Measurements from ENCODE around the gene UNC119.
A peak's percentile ranks its signal among the peaks of the same experiment; 100 is the strongest.

Gene UNC119

DNA sequence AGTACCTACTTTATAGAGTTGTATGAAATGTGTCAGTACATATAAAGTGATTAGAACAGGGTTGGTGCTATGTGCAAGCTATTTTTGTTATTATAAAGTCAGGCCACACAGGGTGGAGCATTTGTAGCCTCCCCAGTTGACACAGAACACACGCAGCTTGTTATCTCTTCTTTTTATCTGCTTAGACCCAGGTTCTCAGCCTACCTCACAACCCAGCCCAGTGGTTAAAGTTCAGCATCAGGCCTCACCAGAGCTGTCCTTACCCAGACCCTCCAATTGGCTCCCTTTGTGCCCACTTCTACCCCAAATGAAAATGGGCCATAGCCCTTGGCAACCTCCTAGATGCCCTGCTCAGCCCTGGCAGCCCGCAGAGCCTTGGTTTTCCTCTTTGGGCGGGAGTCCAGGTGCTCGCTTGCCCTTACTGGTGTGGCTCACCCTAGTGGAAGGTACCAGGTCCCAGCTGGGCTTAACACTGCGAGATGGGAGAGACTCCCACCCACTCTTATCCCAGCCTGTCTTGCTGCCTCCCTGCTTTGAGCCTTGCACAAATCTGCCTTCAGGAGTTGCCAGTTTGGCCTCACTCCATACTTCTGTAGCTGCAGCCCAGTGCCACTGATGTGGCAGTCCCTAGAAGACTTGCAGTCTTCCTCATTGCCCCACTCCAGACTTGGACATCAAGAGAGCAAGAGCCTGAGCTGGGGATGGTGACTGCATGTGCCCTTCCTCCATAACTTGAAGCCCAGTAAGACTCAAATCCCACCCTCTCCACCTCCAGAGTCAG lies 20.0 kb upstream of the UNC119 start:
- H3K27ac ChIP-seq (ENCODE audit: low read length), result peak overlapping the region; percentile 88
- H3K4me3 ChIP-seq (ENCODE audit: low read depth in 1 of 2, low read length in 2 of 2), result peak overlapping the region; percentile 91 to 99
- no peaks in the 10 kb centered on the region for H3K9me3 ChIP-seq (ENCODE audit: control insufficient read depth in 1 of 2, low read length in 2 of 2)
- no peaks in the 10 kb centered on the region for H3K27me3 ChIP-seq (ENCODE audit: low read depth, low read length)
- peaks cover 8 to 35% of the 10 kb centered on the region in 2 donors for H3K4me1 ChIP-seq (ENCODE audit: control insufficient read depth in 1 of 2, insufficient read depth in 2 of 2, low read length in 2 of 2)
- no peaks in the 10 kb centered on the region for H3K36me3 ChIP-seq (ENCODE audit: control insufficient read depth in 1 of 2, insufficient read depth in 2 of 2, low read length in 2 of 2)

DNA sequence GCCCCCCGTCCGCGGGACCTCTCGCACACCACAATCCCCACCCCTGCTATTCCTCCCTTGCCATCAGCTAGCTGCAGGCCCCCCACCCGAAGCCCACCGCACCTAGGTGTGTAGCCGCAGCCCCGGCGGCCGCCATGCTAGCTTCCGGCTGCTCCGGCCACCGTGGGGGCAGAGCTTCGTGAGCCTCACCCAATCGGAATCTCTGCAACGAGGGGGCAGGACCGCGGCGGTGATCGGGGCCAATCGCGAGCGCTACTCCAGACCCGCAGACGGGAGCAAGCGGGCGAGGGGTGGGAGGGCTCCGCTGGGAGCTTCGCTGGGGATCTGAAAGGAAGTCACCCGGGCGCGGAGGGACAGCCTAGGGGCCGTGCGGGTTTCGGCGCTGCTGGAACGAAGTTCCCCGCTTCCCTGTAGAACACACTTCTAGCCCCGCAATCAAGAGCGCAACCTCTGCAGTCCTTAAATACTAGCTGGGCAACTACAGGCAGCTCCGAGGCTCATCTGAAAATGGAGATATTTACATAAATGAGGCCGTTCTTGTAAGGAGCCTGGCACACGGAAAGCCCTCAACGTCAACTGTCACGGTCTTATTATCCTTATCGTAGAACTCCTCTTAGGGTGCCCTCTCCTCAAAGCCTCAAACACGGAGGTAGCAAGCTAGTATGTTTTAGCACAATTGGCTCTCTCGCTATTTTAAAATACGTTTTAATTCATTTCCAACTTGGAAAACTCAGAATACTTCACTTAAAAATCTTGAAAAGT lies 19.1 kb upstream of the UNC119 start, which contains the start of gene PIGS:
TSS of gene PIGS (minus strand) at position 164 of the 762 bp plus-strand sequence. CDS start at position 136, 28 bp downstream.
- no peaks in the 10 kb centered on the region for H3K27me3 ChIP-seq (ENCODE audit: low read depth, low read length)
- H3K4me1 ChIP-seq (ENCODE audit: control insufficient read depth in 1 of 2, insufficient read depth in 2 of 2, low read length in 2 of 2), result peaks cover 8 to 30% of the 10 kb centered on the region in 2 donors
- H3K9me3 ChIP-seq (ENCODE audit: control insufficient read depth in 1 of 2, low read length in 2 of 2), result no peaks in the 10 kb centered on the region
- peak within 1 kb of the TSS; percentile 88 for H3K27ac ChIP-seq (ENCODE audit: low read length)
- peak within 1 kb of the TSS; percentile 91 to 99 for H3K4me3 ChIP-seq (ENCODE audit: low read depth in 1 of 2, low read length in 2 of 2)
- peaks cover 0 to 3% of the 10 kb centered on the region in 2 donors for H3K36me3 ChIP-seq (ENCODE audit: control insufficient read depth in 1 of 2, insufficient read depth in 2 of 2, low read length in 2 of 2)

DNA sequence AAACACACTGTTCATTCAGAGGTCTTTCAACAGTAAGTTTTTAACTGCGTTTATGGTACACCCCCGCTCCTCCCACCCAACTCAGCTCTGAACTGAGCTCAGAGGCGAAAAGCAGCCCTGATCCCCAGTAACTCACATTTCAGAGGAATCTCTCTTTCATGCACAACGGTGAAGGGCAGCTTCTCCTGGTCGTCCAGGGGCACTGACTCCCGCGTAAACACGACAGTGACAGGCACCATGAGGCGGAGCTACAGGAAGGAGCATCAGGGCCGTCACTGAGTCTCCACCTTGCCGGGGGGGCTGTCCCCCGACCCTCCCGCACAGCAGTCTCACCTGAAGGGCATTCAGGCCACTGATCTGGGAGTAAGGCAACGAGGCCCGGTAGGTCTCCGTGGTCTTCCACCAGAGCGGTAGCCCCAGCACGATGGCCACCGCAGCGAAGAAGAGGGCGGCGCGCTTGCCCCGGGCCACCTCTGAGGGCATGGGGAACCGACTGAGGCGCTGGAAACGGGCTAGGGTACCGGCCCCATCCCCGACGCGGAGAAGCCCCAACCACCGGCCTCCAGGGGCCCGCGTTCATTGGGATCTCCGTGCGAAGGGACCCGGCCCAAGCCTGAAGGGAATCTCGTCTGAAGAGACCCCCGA lies 18.4 kb upstream of the UNC119 start:
- H3K4me1 ChIP-seq (ENCODE audit: control insufficient read depth in 1 of 2, insufficient read depth in 2 of 2, low read length in 2 of 2), result peaks cover 8 to 26% of the 10 kb centered on the region in 2 donors
- peak overlapping the region; percentile 65 for H3K27ac ChIP-seq (ENCODE audit: low read length)
- H3K9me3 ChIP-seq (ENCODE audit: control insufficient read depth in 1 of 2, low read length in 2 of 2), result no peaks in the 10 kb centered on the region
- no peaks in the 10 kb centered on the region for H3K27me3 ChIP-seq (ENCODE audit: low read depth, low read length)
- H3K4me3 ChIP-seq (ENCODE audit: low read depth in 1 of 2, low read length in 2 of 2), result peak overlapping the region; percentile 91 to 99
- H3K36me3 ChIP-seq (ENCODE audit: control insufficient read depth in 1 of 2, insufficient read depth in 2 of 2, low read length in 2 of 2), result peaks cover 0 to 3% of the 10 kb centered on the region in 2 donors

DNA sequence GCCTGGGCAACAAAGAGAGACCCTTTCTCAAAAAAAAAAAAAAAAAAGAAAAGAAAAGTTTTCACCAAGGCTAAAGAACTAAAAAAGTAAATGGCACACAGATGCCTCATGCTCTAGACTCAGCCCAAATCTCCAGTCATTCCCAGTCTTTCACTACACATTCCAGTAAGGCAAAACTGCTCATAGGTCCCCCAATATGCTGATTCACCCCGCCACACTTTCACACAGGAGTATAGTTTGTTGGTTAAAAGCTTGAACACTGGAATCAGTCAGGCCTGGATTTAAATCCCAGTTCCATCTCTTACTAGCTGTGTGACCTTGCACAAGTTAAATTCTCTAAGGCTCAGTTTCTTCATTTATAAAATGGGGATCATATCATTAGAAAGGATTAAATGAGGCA lies 17.0 kb upstream of the UNC119 start:
- H3K4me3 ChIP-seq (ENCODE audit: low read depth in 1 of 2, low read length in 2 of 2), result no peak overlapping the region
- no peak overlapping the region for H3K27ac ChIP-seq (ENCODE audit: low read length)
- peaks cover 8 to 25% of the 10 kb centered on the region in 2 donors for H3K4me1 ChIP-seq (ENCODE audit: control insufficient read depth in 1 of 2, insufficient read depth in 2 of 2, low read length in 2 of 2)
- no peaks in the 10 kb centered on the region for H3K27me3 ChIP-seq (ENCODE audit: low read depth, low read length)
- H3K9me3 ChIP-seq (ENCODE audit: control insufficient read depth in 1 of 2, low read length in 2 of 2), result no peaks in the 10 kb centered on the region
- peaks cover 0 to 3% of the 10 kb centered on the region in 2 donors for H3K36me3 ChIP-seq (ENCODE audit: control insufficient read depth in 1 of 2, insufficient read depth in 2 of 2, low read length in 2 of 2)

DNA sequence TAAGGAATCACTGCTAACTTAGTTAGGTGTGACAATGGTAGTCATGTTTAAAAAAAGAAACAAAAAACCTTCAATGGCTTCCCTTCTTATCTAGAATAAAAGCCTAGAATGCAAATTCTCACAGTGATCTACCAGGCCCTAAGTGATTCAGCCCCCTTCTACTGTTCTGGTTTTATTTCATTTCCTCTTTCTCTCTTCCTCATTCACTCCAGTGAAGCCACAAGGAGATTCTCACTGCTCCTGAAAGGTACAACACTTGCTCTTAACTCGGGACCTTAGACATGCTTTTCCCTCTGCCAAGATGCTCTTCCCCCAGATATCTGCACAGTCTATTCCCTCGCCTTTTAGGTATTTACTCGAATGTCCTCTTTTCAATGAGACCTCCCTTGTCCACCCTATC lies 15.2 kb upstream of the UNC119 start:
- Histone ChIP-seq H3K36me3 (ENCODE audit: control insufficient read depth in 1 of 2, insufficient read depth in 2 of 2, low read length in 2 of 2) (peaks cover 4 to 14% of the 10 kb centered on the region in 2 donors), H3K27me3 (ENCODE audit: low read depth, low read length) (no peaks in the 10 kb centered on the region), H3K4me1 (ENCODE audit: control insufficient read depth in 1 of 2, insufficient read depth in 2 of 2, low read length in 2 of 2) (peaks cover 8 to 24% of the 10 kb centered on the region in 2 donors), H3K9me3 (ENCODE audit: control insufficient read depth in 1 of 2, low read length in 2 of 2) (no peaks in the 10 kb centered on the region), H3K27ac (ENCODE audit: low read length) (no peak overlapping the region), H3K4me3 (ENCODE audit: low read depth in 1 of 2, low read length in 2 of 2) (no peak overlapping the region)

DNA sequence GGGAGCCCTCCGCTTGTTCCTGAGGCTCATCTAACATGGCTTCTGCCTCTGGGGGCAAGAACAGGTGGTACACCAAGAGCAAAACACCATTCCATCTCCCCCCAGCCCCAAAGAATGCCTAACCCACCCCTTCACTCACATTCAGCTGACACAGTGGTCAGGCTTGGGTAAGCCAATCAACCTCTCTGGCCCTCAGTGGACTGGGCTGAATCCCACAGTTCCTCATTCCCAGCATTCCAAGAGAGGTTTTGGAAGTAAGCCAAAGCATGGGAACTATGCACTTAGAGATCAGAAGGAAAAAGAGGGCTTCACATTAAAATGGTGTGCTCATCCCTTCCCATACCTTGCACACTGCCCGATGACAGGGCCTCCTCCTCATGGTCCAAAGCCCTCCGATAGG lies 11.1 kb upstream of the UNC119 start:
- H3K27ac ChIP-seq (ENCODE audit: low read length), result no peak overlapping the region
- peaks cover 22 to 31% of the 10 kb centered on the region in 2 donors for H3K36me3 ChIP-seq (ENCODE audit: control insufficient read depth in 1 of 2, insufficient read depth in 2 of 2, low read length in 2 of 2)
- no peaks in the 10 kb centered on the region for H3K4me1 ChIP-seq (ENCODE audit: control insufficient read depth in 1 of 2, insufficient read depth in 2 of 2, low read length in 2 of 2)
- no peak overlapping the region for H3K4me3 ChIP-seq (ENCODE audit: low read depth in 1 of 2, low read length in 2 of 2)
- H3K27me3 ChIP-seq (ENCODE audit: low read depth, low read length), result no peaks in the 10 kb centered on the region
- no peaks in the 10 kb centered on the region for H3K9me3 ChIP-seq (ENCODE audit: control insufficient read depth in 1 of 2, low read length in 2 of 2)

DNA sequence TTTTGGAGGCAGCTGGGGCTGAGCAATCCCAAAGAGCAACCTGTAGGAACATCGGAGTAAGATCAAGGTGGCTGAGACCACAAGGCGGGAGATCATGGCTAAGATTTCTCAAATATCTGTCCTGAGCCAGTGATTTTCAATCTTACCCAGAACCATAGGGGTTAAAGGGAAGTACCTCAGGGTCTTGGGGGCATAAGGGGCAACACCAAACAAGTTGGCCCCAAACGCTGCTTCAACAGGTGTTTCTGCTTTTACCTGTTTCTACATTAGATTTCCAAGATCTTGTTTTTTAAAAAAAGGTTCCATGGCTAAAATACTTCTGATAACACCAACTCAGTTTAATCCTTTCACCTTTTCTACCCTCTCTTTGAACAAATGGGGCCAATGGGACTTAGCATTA lies 2.6 kb upstream of the UNC119 start:
- Histone ChIP-seq H3K27ac (ENCODE audit: low read length) (no peak overlapping the region), H3K36me3 (ENCODE audit: control insufficient read depth in 1 of 2, insufficient read depth in 2 of 2, low read length in 2 of 2) (peaks cover 50 to 59% of the 10 kb centered on the region in 2 donors), H3K9me3 (ENCODE audit: control insufficient read depth in 1 of 2, low read length in 2 of 2) (no peaks in the 10 kb centered on the region), H3K4me3 (ENCODE audit: low read depth in 1 of 2, low read length in 2 of 2) (no peak overlapping the region), H3K4me1 (ENCODE audit: control insufficient read depth in 1 of 2, insufficient read depth in 2 of 2, low read length in 2 of 2) (peaks cover 4 to 19% of the 10 kb centered on the region in 2 donors), H3K27me3 (ENCODE audit: low read depth, low read length) (no peaks in the 10 kb centered on the region)

DNA sequence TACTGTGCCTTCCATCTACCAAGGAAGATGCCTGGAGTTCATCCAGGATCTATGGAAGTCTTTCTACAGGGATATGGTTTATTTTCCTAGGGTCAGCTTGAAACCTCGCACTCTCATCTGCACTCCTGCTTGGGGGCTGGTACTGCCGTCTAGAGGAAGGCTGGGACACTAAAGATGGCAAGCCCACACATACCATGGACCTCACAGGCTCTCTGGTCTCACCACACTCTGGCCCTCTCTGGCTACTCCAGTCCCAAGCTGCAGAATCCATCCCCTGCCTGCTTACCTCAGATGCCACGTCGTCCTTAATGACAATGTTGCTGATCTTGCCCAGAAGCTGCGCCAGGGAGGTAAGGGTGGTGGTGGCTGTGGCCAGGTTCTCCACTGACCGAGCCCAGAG lies 2.1 kb upstream of the UNC119 start:
- Histone ChIP-seq H3K4me1 (ENCODE audit: control insufficient read depth in 1 of 2, insufficient read depth in 2 of 2, low read length in 2 of 2) (peaks cover 4 to 24% of the 10 kb centered on the region in 2 donors), H3K27me3 (ENCODE audit: low read depth, low read length) (no peaks in the 10 kb centered on the region), H3K27ac (ENCODE audit: low read length) (no peak overlapping the region), H3K36me3 (ENCODE audit: control insufficient read depth in 1 of 2, insufficient read depth in 2 of 2, low read length in 2 of 2) (peaks cover 46 to 54% of the 10 kb centered on the region in 2 donors), H3K9me3 (ENCODE audit: control insufficient read depth in 1 of 2, low read length in 2 of 2) (no peaks in the 10 kb centered on the region), H3K4me3 (ENCODE audit: low read depth in 1 of 2, low read length in 2 of 2) (no peak overlapping the region)

DNA sequence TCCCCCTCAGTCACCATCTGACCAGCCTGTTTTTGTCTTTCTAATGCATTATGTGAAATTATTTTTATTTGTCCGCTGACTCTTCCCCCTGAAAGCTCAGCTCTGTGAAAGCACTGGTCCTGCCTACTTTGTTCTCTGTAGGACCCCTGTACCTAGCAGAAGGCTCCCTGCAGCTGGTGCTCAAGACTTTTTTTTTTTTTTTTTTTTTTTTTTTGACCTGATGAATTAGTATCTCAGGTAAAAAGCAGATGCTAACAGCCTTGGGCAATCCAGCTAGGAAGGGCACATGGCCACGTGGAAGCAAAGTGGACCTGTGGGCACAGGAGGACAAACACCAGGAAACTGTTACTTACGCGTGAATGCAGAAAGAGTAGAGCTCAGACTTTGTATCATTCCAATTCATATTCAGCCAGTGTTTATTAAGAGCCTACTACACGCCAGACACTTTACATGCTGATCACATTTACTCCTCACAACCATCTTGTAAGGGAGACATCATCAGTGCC lies 629 bp upstream of the UNC119 start:
- Histone ChIP-seq H3K36me3 (ENCODE audit: control insufficient read depth in 1 of 2, insufficient read depth in 2 of 2, low read length in 2 of 2) (peaks cover 40 to 46% of the 10 kb centered on the region in 2 donors), H3K9me3 (ENCODE audit: control insufficient read depth in 1 of 2, low read length in 2 of 2) (no peaks in the 10 kb centered on the region), H3K27ac (ENCODE audit: low read length) (no peak overlapping the region), H3K27me3 (ENCODE audit: low read depth, low read length) (no peaks in the 10 kb centered on the region), H3K4me1 (ENCODE audit: control insufficient read depth in 1 of 2, insufficient read depth in 2 of 2, low read length in 2 of 2) (peaks cover 4 to 29% of the 10 kb centered on the region in 2 donors), H3K4me3 (ENCODE audit: low read depth in 1 of 2, low read length in 2 of 2) (peak overlapping the region; percentile 45 to 79)

DNA sequence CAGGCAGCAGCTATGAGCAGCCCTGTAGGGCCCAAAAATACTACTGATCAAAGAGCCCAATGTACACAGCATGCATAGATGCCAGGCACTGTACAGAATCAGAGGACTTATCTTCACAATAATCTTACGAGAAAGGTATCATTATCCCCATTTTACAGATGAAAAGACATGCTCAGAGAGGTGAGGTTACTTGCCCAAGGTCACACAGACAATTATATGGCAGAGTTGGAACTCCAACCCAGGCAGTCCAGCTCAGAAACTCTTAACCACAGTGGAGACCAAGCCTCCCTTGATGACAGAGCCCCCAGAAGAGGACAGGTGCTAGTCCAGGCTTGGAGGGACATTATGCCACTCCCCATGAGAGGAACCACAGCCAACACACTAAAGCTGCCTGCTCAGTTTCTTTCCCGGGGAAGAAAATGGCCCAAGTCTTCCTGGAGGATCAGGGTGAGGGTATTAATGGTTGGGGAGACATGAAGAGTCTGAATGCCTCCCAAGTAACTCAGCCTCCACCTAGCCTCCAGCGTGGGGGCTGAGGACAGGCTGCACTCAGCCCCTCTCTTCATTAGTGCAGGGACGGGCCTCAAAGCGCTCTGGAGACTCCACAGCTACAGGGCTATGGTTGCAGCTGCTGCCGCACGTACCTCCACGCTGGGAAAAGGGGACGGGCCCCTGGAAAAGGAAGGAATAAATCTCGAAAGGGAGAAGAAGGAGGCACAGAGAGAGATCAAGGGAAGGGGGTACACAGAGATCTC lies 826 bp downstream of the UNC119 start:
- Histone ChIP-seq H3K4me1 (ENCODE audit: control insufficient read depth in 1 of 2, insufficient read depth in 2 of 2, low read length in 2 of 2) (peaks cover 4 to 29% of the 10 kb centered on the region in 2 donors), H3K36me3 (ENCODE audit: control insufficient read depth in 1 of 2, insufficient read depth in 2 of 2, low read length in 2 of 2) (peaks cover 28 to 36% of the 10 kb centered on the region in 2 donors), H3K27me3 (ENCODE audit: low read depth, low read length) (no peaks in the 10 kb centered on the region), H3K4me3 (ENCODE audit: low read depth in 1 of 2, low read length in 2 of 2) (peak overlapping the region; percentile 45 to 79), H3K9me3 (ENCODE audit: control insufficient read depth in 1 of 2, low read length in 2 of 2) (no peaks in the 10 kb centered on the region), H3K27ac (ENCODE audit: low read length) (no peak overlapping the region)

Measured in muscle layer of duodenum (tissue), 2 donors.